ENCODE data around the gene UBE2J2. TPM values are rescaled to one million over a fixed set of nuclear protein-coding genes. Genes with fewer than 3 reads are reported as not detected.

UBE2J2 gene
- total and polyA plus RNA-seq, 2 of the 4 experiments (the other 2 are of a cell fraction): 20.6 to 67.5 TPM

DNA sequence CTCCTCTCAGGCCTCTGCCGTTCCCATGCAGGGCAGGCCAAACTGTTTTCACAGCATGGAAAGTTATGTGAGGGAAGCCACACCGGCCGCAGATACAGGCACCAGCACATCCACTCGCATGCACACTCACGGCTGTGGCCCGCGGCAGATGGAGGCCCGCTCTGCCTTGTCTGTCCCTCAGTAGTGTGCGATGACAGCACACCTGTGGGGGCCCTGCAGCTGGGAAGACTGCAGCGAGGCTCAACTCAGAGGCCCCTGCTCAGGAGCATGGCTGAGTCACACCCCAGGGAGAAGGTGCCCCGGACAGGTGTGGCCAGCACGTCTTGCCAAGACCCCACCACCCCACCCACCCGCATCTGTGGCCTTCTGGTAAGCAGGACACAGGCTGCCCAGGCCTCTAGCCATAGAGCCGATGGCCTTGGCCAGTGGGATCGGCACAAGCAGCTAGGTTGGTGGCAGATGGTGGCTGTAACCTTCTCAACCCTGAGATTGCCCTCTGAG, 1.3 kb upstream of the UBE2J2 start:
- Histone ChIP-seq H2BK20ac (ENCODE audit: low read depth, low read length) (peak overlapping the region; percentile 90), H3K4ac (ENCODE audit: low read depth, low read length) (peak overlapping the region; percentile 90), H4K8ac (ENCODE audit: low read depth in 2 of 2, low read length in 2 of 2) (peak overlapping the region; percentile 91 to 96; a peak in 3 of 4 replicates), H3K4me3 (ENCODE audit: insufficient read depth, low read depth, low read length) (no peak overlapping the region), H3K9ac (ENCODE audit: low read depth, low read length) (no peak overlapping the region), H3K4me1 (ENCODE audit: control insufficient read depth, insufficient read depth, low read length) (peaks cover 38% of the 10 kb centered on the region), H2BK15ac (ENCODE audit: low read depth, low read length) (peak overlapping the region; percentile 87; the same call in 2 of the 3 replicates), H3K56ac (ENCODE audit: extremely low read depth, insufficient read depth, low read length) (no peak overlapping the region), H2AFZ (replicated peaks; ENCODE audit: low read length, poor library complexity) (peak overlapping the region; percentile 98), H3K27ac (ENCODE audit: insufficient read depth, low read length) (peak overlapping the region; percentile 98), H3K79me1 (ENCODE audit: low read depth in 1 of 2, low read length in 2 of 2) (peaks cover 8 to 46% of the 10 kb centered on the region in 2 experiments; a peak in 3 of 4 replicates), H3K9me3 (ENCODE audit: control insufficient read depth, insufficient read depth, low read length) (no peaks in the 10 kb centered on the region), H2BK5ac (ENCODE audit: low read depth, low read length, poor library complexity, severe bottlenecking) (peak overlapping the region; percentile 98), H3K14ac (replicated peaks; ENCODE audit: low read depth, low read length) (peak overlapping the region; percentile 79; the same call in 1 of the 2 replicates), H3K36me3 (ENCODE audit: control insufficient read depth, insufficient read depth, low read length) (peaks cover 18% of the 10 kb centered on the region), H3K9me1 (ENCODE audit: insufficient read depth, low read length) (peaks cover 27% of the 10 kb centered on the region), H3K4me2 (ENCODE audit: low read depth, low read length) (peak overlapping the region; percentile 96), H2AK5ac (ENCODE audit: low read depth, low read length) (peak overlapping the region; percentile 95), H3K23ac (ENCODE audit: low read depth, low read length) (peak overlapping the region; percentile 89; the same call in 1 of the 2 replicates), H2BK120ac (ENCODE audit: low read depth, low read length) (peak overlapping the region; percentile 44), H2AK9ac (replicated peaks; ENCODE audit: low read depth, low read length, poor library complexity) (peak overlapping the region; percentile 99), H3K18ac (ENCODE audit: low read depth, low read length) (no peak overlapping the region), H4K5ac (ENCODE audit: low read depth, low read length) (peak overlapping the region; percentile 66; the same call in 1 of the 2 replicates), H4K91ac (ENCODE audit: insufficient read depth, low read depth, low read length) (peak overlapping the region; percentile 80), H3K27me3 (ENCODE audit: control insufficient read depth, insufficient read depth, low read length) (no peaks in the 10 kb centered on the region), H4K20me1 (ENCODE audit: insufficient read depth, low read length) (peaks cover 22% of the 10 kb centered on the region)
- no peak for ATAC-seq (ENCODE audit: low read depth)
- ChIA-PET POLR2A (ENCODE audit: unreplicated experiment) (no interaction called here), CTCF (interaction anchor here (1.2 kb wide), 1 partner anchor 15 kb away, joined by 5 read pairs; no protein-coding TSS in a partner anchor)
- 89% methylated on average over 5 of the region's 15 CpGs; no CpG with 5 or more reads in 1 of the 2 experiments for WGBS, 2 experiments (ENCODE audit: extremely low coverage in 2 of 2, insufficient read length in 1 of 2)
- intact Hi-C loops (cut with micrococcal nuclease): no loop called here
- TF ChIP-seq RCOR1 (IDR thresholded peaks at IDR 0.05; ENCODE audit: insufficient replicate concordance, low read length): no peak
- TF ChIP-seq SMC3 (IDR thresholded peaks at IDR 0.05; ENCODE audit: low read depth, low read length): no peak
- TF ChIP-seq, protein P1, sequence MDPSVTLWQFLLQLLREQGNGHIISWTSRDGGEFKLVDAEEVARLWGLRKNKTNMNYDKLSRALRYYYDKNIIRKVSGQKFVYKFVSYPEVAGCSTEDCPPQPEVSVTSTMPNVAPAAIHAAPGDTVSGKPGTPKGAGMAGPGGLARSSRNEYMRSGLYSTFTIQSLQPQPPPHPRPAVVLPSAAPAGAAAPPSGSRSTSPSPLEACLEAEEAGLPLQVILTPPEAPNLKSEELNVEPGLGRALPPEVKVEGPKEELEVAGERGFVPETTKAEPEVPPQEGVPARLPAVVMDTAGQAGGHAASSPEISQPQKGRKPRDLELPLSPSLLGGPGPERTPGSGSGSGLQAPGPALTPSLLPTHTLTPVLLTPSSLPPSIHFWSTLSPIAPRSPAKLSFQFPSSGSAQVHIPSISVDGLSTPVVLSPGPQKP (IDR thresholded peaks at IDR 0.05; ENCODE audit: borderline replicate concordance, low read depth, low read length): no peak
- no peak for TF ChIP-seq RFX5 (IDR thresholded peaks at IDR 0.05; ENCODE audit: low read depth, low read length)
- TF ChIP-seq NFE2L2 (IDR thresholded peaks at IDR 0.05; ENCODE audit: low read depth, low read length): no peak
- TF ChIP-seq FOS (IDR thresholded peaks at IDR 0.05; ENCODE audit: low read depth, low read length): no peak
- TF ChIP-seq BHLHE40 (IDR thresholded peaks at IDR 0.05; ENCODE audit: low read depth, low read length): no peak
- TF ChIP-seq, protein P2, sequence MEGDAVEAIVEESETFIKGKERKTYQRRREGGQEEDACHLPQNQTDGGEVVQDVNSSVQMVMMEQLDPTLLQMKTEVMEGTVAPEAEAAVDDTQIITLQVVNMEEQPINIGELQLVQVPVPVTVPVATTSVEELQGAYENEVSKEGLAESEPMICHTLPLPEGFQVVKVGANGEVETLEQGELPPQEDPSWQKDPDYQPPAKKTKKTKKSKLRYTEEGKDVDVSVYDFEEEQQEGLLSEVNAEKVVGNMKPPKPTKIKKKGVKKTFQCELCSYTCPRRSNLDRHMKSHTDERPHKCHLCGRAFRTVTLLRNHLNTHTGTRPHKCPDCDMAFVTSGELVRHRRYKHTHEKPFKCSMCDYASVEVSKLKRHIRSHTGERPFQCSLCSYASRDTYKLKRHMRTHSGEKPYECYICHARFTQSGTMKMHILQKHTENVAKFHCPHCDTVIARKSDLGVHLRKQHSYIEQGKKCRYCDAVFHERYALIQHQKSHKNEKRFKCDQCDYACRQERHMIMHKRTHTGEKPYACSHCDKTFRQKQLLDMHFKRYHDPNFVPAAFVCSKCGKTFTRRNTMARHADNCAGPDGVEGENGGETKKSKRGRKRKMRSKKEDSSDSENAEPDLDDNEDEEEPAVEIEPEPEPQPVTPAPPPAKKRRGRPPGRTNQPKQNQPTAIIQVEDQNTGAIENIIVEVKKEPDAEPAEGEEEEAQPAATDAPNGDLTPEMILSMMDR (conservative IDR thresholded peaks at IDR 0.05; ENCODE audit: low read depth, low read length): no peak
- TF ChIP-seq MAFK (IDR thresholded peaks at IDR 0.05; ENCODE audit: low read depth, low read length): no peak
- no peak for TF ChIP-seq CEBPB (IDR thresholded peaks at IDR 0.05; ENCODE audit: low read depth, low read length)
- TF ChIP-seq MAZ (IDR thresholded peaks at IDR 0.05; ENCODE audit: borderline replicate concordance, low read depth, low read length): no peak
- TF ChIP-seq CHD1 (IDR thresholded peaks at IDR 0.05; ENCODE audit: low read depth, low read length): no peak
- TF ChIP-seq POLR2A (IDR thresholded peaks at IDR 0.05; ENCODE audit: low read depth, low read length): no peak
- in situ Hi-C loops (cut with MboI; ENCODE audit: low sequenced_read_pairs): no loop called here
- dilution Hi-C loops (cut with HindIII; ENCODE audit: low sequenced_read_pairs, unreplicated experiment): no loop called here
- no TSS peak for BruUV-seq (replicated peaks)
- no peak for DNase-seq

Data from IMR-90 (cell line).